HG02642 (cell line): ENCODE results near the gene FLT4.

Experiments
- ATAC-seq: cut with Tn5 transposase; IDR thresholded peaks from one replicate; pipeline ENCODE4 v1.9.1; 2021; ENCODE audit warnings: mild to moderate bottlenecking; ENCODE audit not compliant: unreplicated experiment, poor library complexity

The FLT4 gene

DNA sequence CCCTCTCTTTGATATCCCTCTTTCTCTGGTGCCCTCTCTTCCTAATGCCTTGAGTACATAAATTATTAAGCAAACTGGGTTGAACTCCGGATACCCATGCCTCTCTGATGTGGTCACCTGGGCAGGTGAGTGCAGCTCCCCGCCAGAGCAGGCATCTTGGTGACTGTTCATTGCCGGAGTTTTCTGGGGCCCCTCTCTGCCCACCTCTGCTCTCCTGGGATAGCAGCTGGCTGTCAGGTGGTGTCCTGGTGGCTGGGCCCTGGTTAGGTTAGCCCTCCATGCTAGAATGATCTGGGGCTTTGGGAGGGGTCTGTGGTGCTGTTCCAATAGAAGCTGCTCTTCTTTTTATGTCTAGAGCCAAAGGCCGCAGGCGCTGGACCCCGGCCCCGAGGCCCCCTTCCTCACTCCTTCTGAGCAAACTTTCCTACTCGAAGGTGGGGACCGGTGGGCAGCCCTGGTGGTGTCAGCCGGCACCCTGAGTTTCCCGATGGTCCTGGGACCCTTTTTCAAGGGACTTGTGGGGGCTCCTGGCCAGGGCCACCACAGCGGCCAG is 53.2 kb downstream of the FLT4 start:
- ATAC-seq = no peak

DNA sequence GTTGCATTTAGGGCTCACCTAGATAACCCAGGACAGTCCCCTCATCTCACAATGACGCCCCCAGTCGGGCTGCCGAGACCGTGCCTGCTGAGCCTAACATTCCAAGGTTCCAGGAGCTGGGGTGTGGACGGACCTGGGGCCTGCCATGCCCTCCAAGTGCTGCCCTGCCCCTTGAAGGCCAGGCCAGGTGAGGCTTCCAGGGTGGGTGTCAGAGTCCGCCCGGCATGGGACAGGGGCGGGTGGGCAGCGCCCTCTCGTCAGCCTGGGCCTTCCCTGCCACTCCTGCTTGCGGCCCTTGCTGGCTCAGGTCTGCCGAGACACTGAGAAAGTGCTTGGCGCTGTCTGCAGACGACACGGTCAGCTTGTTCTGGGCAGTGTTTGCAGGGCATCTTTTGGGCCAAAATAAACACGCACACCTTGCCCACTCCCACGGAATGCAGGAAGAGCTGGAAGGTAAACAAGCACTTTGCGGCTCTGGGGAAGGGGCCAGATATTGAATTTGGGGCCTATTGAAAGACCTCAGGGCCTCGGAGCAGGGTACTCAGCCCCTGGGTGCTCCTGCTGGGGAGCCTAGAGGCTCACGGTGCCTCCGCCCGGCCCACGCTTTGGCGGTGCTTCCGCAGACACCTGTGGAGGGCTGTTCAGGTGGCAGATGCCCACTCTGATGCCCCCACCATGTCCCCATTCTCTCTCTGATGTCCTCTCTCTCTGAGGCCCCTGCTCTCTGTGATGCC is 53.9 kb downstream of the FLT4 start:
- ATAC-seq = no peak

DNA sequence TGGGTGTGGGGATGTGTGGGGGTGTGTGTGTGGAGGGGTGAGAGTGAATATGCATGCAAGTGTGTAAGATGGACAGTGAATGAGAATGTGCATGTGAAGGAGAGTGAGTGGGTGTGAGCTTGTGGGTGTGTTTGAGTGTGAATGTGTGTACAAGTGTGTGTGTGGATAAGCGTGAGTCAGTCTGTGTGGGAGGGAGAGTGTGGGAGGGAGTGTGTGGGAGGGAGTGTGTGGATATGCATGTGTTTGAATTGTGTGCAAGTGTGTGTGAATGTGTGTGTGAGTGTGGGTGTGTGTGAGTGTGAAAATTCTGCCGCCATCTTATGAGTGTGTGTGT is 54.4 kb downstream of the FLT4 start:
- no peak for ATAC-seq

DNA sequence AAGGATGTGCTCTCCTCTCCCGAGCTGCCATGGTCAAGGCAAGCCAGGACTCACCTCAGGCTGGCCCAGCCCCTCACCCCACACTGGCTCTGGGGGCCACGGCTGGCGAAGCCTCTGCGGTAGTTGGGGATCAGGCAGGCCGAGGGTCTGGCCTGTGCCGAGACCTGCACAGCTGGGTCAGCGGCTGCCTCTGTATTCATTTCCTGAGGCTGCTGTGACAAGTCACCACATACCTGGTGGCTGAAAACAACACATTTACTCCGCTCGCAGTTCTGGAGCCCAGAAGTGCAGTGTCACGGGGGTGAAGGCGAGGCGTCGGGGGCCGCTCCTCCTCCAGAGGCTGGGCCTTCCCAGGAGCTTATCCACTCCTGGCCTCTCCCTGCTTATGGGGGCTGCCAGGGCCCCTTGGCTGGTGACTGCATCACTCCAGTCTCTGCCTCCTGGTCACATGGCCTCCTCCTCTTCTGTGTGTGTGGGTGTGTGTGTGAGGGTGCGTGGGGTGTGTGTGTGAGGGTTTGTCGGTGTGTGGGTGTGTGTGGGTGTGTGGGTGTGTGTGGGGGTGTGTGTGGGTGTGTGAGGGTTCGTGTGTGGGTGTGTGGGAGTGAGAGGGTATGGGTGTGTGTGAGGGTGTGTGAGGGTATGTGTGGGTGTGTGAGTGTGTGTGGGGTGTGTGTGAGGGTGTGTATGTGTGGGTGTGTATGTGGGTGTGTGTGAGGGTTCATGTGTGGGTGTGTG is 54.9 kb downstream of the FLT4 start:
- ATAC-seq = no peak

DNA sequence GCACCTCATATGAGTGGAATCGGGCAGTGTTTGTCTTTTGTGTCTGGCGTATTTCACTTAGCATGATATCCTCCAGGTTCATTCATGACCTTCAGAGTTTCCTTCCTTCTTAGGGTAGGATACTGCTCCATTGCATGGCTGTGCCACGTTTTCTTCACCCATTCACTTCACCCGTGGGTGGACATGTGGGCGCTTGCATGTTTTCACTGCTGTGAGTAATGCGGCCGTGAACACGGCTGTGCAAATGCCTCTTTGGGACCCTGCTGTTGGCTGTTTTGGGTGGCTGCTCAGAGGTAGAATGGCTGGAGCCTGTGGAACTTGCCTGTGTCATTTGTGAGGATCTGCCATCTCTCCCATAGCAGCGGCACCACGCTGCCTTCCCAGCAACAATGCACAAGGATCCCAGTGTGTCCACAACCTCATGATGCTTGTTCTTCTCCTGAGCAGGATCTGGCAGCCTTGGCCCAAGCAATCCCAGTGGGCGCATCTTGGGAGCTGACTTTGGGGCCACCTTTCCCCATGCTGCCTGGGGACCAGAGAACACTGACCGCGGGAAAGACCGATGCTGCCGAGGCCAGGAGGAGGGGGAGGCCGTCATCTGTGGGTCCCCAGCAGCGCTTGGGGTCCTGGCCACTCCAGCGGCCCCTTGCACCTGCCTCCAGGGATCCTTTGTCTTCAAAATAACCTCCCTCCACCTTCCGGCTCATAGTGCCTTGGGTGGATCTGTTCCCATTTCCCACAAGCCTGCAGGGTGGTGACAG is 55.8 kb downstream of the FLT4 start:
- ATAC-seq = no peak

DNA sequence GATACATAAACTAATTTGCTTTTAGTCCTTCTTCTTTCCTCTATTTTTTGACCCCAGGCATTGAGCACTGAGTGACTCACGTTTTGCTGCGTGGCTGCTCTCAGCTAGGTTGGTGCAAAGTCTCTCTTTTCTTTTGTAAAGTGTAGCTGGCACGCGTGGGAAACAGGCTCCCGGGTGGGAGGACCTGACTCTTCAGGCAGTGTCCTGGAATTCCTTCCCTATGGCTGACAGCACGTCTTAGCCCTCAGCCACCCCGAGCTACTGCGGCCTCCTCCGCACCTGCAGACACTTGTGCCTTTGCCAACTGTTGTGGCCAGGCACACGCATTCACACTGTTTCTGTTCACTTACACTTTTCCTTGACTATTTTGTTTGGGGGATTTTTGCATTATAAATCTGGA is 57.2 kb downstream of the FLT4 start:
- no peak for ATAC-seq

DNA sequence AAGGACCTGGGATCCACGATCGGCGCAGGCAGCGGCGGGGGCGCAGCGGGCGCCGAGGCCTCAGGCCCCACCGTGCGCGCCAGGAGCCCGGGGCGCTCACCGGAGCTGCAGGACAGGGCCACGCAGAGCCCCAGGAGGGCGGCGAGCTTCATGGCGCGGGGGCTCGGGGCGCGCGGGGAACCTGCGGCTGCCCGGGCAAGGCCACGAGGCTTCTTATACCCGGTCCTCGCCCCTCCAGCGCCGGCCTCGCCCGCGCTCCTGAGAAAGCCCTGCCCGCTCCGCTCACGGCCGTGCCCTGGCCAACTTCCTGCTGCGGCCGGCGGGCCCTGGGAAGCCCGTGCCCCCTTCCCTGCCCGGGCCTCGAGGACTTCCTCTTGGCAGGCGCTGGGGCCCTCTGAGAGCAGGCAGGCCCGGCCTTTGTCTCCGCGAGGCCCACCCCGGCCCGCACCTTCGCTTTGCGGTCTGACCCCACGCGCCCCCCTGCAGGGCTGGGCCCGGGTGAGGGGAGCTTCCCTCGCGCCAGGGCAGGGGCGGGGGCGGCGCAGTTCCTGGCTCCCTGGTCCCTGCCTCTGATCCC is 58.0 kb downstream of the FLT4 start, which contains the start of gene SCGB3A1:
Gene SCGB3A1, minus strand, starts transcription at position 189 of the 577 bp plus-strand sequence. Its CDS starts 37 bp downstream, at position 152.
- ATAC-seq = no peak

DNA sequence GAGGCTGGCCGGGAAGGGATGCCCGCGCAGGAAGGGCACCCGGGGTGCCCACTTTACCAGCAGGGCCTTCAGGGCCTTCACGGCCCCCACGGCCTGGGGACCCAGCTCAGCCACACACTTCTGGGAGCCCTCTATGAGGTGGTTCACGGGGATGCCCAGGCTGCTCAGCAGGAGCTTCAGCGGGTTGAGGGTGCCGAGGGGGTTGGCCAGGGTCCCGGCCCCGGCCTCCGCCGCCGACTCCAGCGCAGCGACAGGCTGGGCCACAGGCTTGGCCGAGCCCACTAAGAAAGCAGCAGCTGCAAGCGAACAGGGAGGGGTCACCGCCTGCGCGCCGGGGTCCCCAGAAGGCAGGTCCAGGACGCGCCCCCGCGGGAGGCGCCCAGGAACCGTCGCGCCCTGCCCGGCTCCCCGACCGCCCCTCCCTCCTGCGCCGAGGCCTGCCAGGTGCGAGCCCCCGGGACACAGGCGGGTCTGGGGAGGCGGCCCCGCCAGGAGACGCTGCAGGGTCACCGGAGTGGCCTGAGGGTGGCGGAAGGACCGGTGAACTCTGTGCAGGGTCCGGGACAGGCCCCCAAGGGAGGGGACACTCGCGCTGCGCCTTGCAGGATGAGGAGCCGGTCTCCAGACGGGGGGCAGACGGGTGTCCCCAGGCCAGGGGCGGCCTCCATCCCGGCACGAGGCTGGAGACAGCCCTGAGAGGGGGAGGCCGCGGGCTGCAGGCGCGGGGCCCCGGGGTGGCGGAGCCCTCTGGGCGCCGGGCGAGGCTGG is 58.7 kb downstream of the FLT4 start:
- no peak for ATAC-seq

DNA sequence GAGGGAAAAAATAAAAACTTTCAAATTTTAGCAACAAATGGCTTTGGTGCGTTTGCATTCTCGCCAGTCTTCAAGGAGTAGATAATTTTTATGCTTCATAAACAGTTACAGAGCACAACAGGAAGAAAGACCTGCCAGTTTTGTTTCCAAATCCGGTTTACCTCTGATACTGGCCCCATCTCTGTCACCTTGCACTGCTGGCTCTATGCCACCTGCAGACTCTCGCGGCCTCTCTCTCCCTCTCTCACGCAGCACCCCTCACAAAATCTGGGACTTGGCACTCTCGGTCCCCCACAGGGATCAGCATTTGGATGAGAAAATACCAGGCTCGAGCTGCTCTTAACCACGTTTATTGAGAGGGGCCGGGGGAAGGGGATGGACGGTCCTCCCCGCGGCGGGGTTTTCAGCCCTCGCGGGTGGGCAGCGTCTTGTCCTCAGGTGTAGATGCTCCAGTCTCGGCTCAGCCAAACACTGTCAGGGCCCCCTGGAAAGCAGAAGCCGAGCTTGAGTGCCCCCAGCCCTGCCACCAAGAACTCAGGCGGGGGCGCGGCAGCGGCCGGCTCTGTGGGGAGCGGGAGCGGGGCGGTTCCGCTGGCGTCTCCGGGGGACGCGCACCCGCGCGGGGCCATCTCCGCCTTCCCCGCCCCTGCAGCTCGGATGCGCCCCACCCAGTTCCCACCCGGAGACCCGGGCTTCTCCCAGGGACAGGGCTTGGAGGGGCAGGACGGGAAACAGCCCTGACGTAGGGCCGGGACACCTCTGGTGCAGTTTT is 59.4 kb downstream of the FLT4 start:
- ATAC-seq = no peak

DNA sequence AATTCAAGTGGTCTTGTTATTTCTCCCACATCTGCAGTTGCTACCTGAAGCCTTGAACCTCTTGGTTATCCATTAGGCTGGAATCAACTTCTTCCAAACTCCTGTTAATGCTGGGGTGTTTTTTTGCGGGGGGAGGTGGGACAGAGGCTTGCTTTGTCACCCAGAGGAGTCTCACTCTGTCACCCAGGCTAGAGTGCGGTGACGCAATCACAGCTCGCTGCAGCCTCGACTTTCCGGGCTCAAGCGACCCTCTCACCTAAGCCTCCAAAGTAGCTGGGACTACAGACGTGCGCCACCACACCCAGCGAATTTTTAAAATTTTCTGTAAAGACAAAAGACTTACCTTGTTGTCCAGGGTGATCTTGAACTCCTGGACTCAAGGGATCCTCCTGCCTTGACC is 62.5 kb downstream of the FLT4 start:
- no peak for ATAC-seq

DNA sequence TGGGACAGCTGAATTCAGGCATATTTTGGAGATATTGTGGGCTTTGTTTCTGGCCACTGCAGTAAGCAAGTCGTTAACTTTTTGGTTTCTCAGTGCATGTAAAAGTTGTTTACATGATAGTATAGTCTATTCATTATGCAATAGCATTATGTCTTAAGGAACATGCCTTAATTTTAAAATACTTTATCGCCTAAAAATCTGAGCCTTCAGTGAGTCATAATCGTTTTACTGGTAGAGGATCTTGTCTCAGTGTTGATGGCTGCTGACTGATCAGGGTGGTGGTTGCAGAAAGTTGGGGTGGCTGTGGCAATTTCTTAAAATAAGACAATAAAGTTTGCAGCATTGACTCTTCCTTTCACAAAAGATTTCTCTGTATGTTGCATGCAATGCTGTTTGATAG is 63.2 kb downstream of the FLT4 start:
- ATAC-seq = no peak

DNA sequence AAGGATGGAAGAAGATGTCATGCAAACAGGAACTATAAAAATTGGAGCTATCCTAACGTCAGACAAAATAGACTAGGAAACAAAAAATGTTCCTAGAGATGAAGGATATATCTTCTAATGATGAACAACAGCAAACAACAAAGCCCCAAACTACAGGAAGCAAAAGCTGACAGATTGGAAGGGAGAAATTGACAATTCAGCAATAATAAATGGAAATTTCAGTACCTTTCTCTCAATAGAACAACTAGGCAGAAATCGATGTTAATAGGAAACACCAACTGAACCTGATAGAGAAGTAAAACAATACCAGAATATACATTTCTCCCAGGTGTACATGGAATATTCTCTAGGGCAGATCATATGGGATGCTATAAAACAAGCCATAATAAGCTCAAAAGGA is 65.7 kb downstream of the FLT4 start:
- no peak for ATAC-seq

DNA sequence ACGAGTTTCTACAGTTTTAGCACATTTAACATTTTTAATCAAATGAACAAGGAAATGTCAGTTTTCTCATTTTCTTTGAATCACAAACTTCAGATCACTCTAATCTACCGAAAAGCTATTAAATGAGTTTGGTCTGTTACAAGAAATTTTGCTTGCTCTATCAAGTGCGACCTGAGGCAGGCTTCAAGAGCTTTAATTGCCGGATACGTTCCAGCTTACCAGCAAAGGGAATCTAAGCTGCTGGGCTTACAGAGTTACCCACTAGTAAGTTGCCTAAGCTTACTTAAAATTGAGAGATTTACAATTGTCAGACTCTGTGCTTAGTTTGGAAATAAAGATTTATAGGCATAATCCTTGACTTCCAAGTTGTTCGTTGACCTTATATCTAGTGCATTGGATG is 68.7 kb downstream of the FLT4 start:
- no peak for ATAC-seq

DNA sequence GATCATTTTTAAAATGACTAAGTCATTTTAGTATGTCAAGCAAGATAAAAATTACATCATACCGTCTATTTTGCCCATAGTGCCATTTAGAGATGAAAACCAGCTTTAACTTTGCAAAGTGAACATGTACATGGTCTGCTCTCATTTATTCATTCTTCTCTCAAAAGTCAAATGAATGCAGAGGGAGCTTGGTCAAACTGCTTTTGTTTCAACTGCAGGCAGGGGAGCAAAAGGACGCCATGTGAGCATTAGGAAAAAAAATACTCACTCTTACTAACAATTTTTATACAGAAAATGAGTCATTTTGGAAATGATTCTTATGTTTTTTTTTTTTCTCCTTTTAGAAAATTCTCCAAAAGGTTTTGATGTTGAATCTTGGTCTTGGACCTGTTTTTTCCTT is 73.8 kb downstream of the FLT4 start:
- no peak for ATAC-seq

DNA sequence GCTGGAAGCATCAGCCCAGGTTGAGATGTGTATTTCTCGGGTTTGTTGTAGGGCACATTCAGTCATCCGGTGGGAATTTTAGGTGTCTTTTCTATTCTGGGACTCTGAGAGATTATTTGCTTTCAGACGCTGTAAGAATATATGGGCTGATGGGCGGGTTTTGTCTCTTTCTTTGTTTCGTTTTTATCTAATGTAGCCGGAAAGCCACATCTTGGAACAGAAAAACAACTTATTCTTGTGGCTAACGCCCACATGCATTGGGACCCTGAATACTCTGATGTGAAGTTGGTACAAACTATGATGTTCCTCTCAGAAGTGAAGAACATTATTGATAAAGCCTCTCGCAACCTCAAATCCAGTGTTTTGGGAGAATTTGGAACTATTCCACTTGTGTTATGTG is 80.5 kb downstream of the FLT4 start:
- no peak for ATAC-seq

DNA sequence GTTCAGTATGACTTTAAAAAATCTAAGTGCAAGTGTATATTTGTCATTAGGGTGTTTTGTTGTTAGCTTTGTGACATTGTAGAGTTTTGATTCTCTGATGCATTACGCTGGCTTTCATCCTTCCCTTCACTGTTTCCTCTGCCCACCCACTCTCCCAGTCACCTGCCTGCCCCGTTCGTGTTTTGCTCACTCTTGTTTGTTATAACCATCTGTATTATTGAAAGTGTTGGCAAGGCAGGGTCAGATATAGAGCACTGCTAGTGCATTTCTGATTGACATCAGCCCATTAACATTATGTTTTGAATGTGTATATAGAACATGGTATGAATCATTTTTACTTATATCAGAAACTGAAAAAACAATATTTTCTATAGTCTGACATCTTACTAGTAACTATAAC is 85.4 kb downstream of the FLT4 start:
- ATAC-seq = no peak

DNA sequence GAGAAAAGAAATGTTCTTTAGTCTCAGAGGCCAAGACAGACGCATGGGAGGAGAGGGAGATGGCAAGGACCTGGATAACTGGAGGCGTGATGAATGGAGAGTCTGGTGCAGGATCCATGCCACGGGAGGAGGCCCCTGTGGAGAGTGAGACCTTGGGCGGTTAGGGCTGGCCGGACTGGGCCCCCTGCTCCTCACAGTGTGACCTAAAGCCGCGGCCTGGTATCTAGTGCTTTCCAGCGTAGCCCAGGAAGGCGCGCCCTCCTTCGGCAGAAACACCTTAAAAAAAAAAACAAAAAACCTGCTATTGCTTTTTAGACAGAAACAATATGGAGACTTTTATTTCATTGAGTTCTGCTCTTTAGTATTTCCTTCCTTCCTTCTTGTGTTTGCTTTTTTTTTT is 91.2 kb downstream of the FLT4 start:
- no peak for ATAC-seq

DNA sequence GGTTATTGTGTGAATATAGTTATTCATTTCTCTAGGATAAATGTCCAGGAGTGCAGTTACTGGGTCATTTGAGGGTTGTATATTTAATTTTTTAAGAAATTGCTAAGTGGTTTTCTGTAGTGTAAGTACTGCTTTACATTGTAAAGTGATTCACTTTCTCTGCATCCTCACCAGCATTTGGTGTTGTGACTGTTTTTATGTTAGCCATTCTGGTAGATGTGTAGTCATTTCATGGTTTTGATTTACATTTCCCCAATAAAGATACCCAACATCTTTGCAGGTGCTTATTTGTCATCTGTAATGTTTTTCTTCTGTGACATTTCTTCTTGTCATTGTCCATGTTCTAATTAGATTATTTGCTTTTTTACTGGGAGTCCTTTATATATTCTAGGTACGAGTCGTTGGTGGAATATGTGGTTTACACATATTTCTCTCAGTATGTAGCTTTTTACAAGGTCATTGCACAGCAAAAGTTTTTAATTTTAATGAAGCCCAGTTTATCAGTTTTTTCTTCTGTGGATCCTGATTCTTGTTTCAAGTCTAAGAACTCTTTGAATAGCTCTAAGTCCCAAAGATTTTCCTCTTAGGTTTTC is 92.1 kb downstream of the FLT4 start:
- no peak for ATAC-seq
